Natural killer cell treated with Interleukin-12 subunit alpha and Interleukin-12 subunit beta and Interleukin-15 and Interleukin-18, amount 100 ng/mL, for 72 hours (primary cell): Measurements from ENCODE around the gene PHLDA3. TPM values are rescaled to one million over a fixed set of nuclear protein-coding genes. Genes with fewer than 3 reads are reported as not detected.

Source experiments
- ATAC-seq, 2 donors: fragments of 150-1000 bp; cut with Tn5 transposase in 1 of 2; sonication (Bioruptor Pico), chemical (Tn5 transposase) in 1 of 2; 2 replicates each; pipeline ENCODE4 v1.10.0; 2021
- DNase-seq: peaks from one replicate; pipeline ENCODE4 v3.0.0; 2022; ENCODE audit warnings: low spot score
- H3K27ac Mint-ChIP-seq, 2 donors: 1 replicate in 1 of 2; 2 replicates in 1 of 2; pipeline ENCODE4 v1.8.0; 2022; ENCODE audit warnings: mixed read lengths in 2 of 2, mild to moderate bottlenecking in 1 of 2, moderate library complexity in 1 of 2
- H3K27me3 Mint-ChIP-seq, 2 donors: 1 replicate in 1 of 2; 2 replicates in 1 of 2; pipeline ENCODE4 v1.8.0; 2022; ENCODE audit warnings: mixed read lengths in 2 of 2
- H3K36me3 Mint-ChIP-seq: one replicate; pipeline ENCODE4 v1.8.0; 2022; ENCODE audit warnings: mixed read lengths
- H3K4me1 Mint-ChIP-seq, 2 donors: 1 replicate in 1 of 2; 2 replicates in 1 of 2; pipeline ENCODE4 v1.8.0; 2022; ENCODE audit warnings: low read depth in 2 of 2, mixed read lengths in 2 of 2, mild to moderate bottlenecking in 1 of 2
- H3K4me3 Mint-ChIP-seq: one replicate; pipeline ENCODE4 v1.8.0; 2022; ENCODE audit warnings: mixed read lengths
- H3K9me3 Mint-ChIP-seq: 2 replicates; pipeline ENCODE4 v1.8.0; 2022; ENCODE audit warnings: mixed read lengths
- total RNA-seq, 2 donors: library from RNA; stranded (reverse); gene quantifications; one replicate each; pipeline ENCODE4 v1.2.3, GENCODE V29; 2022

The PHLDA3 gene
- total RNA-seq, 2 donors from 2014 or later = 2.7 to 3.3 TPM

GRCh38 chr1:201508809-201509208, 39.8 kb upstream of the PHLDA3 start:
- Mint-ChIP-seq H3K36me3 (no peaks in the 10 kb centered on the region), H3K9me3 (no peaks in the 10 kb centered on the region), H3K27ac (no peak overlapping the region), H3K27me3 (no peaks in the 10 kb centered on the region), H3K4me1 (peaks cover 18 to 21% of the 10 kb centered on the region in 2 donors), H3K4me3 (no peak overlapping the region)
- ATAC-seq (no peak), DNase-seq (no peak)

- H3K9me3 Mint-ChIP-seq = no peaks in the 10 kb centered on the region
- DNase-seq (no peak), ATAC-seq (peak; percentile 3 to 21)
- H3K27ac Mint-ChIP-seq = peak overlapping the region; percentile 66 to 79
- H3K27me3 Mint-ChIP-seq = no peaks in the 10 kb centered on the region
- peak overlapping the region; percentile 90 for H3K4me3 Mint-ChIP-seq
- no peaks in the 10 kb centered on the region for H3K36me3 Mint-ChIP-seq
- peaks cover 21 to 22% of the 10 kb centered on the region in 2 donors for H3K4me1 Mint-ChIP-seq
These were observed 38.3 kb upstream of the PHLDA3 start for GRCh38 chr1:201507360-201507675.

GRCh38 chr1:201506557-201507359, 37.8 kb upstream of the PHLDA3 start, which contains the start of gene CSRP1:
Gene CSRP1, minus strand, starts transcription at chr1:201507123. Its CDS starts 10,820 bp downstream, at chr1:201496303.
- DNase-seq (peak; percentile 86), ATAC-seq (peak; percentile 97 to 99)
- H3K27me3 Mint-ChIP-seq = no peaks in the 10 kb centered on the region
- H3K9me3 Mint-ChIP-seq = no peaks in the 10 kb centered on the region
- peak within 1 kb of the TSS; percentile 90 for H3K4me3 Mint-ChIP-seq
- H3K36me3 Mint-ChIP-seq = no peaks in the 10 kb centered on the region
- peak within 1 kb of the TSS; percentile 66 to 84 for H3K27ac Mint-ChIP-seq
- H3K4me1 Mint-ChIP-seq = peaks cover 18 to 22% of the 10 kb centered on the region in 2 donors

- DNase-seq (no peak), ATAC-seq (no peak)
- peak overlapping the region; percentile 90 for H3K4me3 Mint-ChIP-seq
- H3K27ac Mint-ChIP-seq = peak overlapping the region; percentile 66 to 84
- peaks cover 15 to 22% of the 10 kb centered on the region in 2 donors for H3K4me1 Mint-ChIP-seq
- no peaks in the 10 kb centered on the region for H3K36me3 Mint-ChIP-seq
- H3K9me3 Mint-ChIP-seq = no peaks in the 10 kb centered on the region
- H3K27me3 Mint-ChIP-seq = no peaks in the 10 kb centered on the region
These were observed 37.1 kb upstream of the PHLDA3 start for GRCh38 chr1:201506092-201506491.

GRCh38 chr1:201505503-201505890, 36.5 kb upstream of the PHLDA3 start:
- no peaks in the 10 kb centered on the region for H3K9me3 Mint-ChIP-seq
- peak overlapping the region in 1 of 2 donors; percentile 84 for H3K27ac Mint-ChIP-seq
- peak overlapping the region; percentile 90 for H3K4me3 Mint-ChIP-seq
- DNase-seq = no peak
- ATAC-seq = no peak
- H3K4me1 Mint-ChIP-seq = peaks cover 15 to 22% of the 10 kb centered on the region in 2 donors
- H3K36me3 Mint-ChIP-seq = no peaks in the 10 kb centered on the region
- H3K27me3 Mint-ChIP-seq = no peaks in the 10 kb centered on the region

GRCh38 chr1:201504799-201505502, 36.0 kb upstream of the PHLDA3 start:
- Mint-ChIP-seq H3K4me3 (peak overlapping the region; percentile 90), H3K36me3 (no peaks in the 10 kb centered on the region), H3K27ac (peak overlapping the region in 1 of 2 donors; percentile 84), H3K27me3 (no peaks in the 10 kb centered on the region), H3K9me3 (no peaks in the 10 kb centered on the region), H3K4me1 (peaks cover 15 to 22% of the 10 kb centered on the region in 2 donors)
- ATAC-seq (no peak), DNase-seq (no peak)

- Mint-ChIP-seq H3K36me3 (no peaks in the 10 kb centered on the region), H3K27ac (no peak overlapping the region), H3K4me3 (no peak overlapping the region), H3K4me1 (peaks cover 15 to 25% of the 10 kb centered on the region in 2 donors), H3K9me3 (no peaks in the 10 kb centered on the region), H3K27me3 (no peaks in the 10 kb centered on the region)
- DNase-seq (no peak), ATAC-seq (no peak)
These were observed 35.2 kb upstream of the PHLDA3 start for GRCh38 chr1:201504179-201504631.

GRCh38 chr1:201503397-201504176, 34.6 kb upstream of the PHLDA3 start:
- no peak overlapping the region for H3K27ac Mint-ChIP-seq
- no peaks in the 10 kb centered on the region for H3K36me3 Mint-ChIP-seq
- H3K4me3 Mint-ChIP-seq = no peak overlapping the region
- no peaks in the 10 kb centered on the region for H3K27me3 Mint-ChIP-seq
- H3K4me1 Mint-ChIP-seq = peaks cover 15 to 26% of the 10 kb centered on the region in 2 donors
- ATAC-seq (no peak), DNase-seq (no peak)
- H3K9me3 Mint-ChIP-seq = no peaks in the 10 kb centered on the region

GRCh38 chr1:201502511-201502857, 33.5 kb upstream of the PHLDA3 start:
- H3K27ac Mint-ChIP-seq = no peak overlapping the region
- DNase-seq (no peak), ATAC-seq (no peak)
- H3K9me3 Mint-ChIP-seq = no peaks in the 10 kb centered on the region
- no peaks in the 10 kb centered on the region for H3K27me3 Mint-ChIP-seq
- peaks cover 15 to 29% of the 10 kb centered on the region in 2 donors for H3K4me1 Mint-ChIP-seq
- H3K36me3 Mint-ChIP-seq = no peaks in the 10 kb centered on the region
- no peak overlapping the region for H3K4me3 Mint-ChIP-seq

- Mint-ChIP-seq H3K27me3 (no peaks in the 10 kb centered on the region), H3K4me1 (peaks cover 15 to 29% of the 10 kb centered on the region in 2 donors), H3K9me3 (no peaks in the 10 kb centered on the region), H3K27ac (no peak overlapping the region), H3K4me3 (no peak overlapping the region), H3K36me3 (no peaks in the 10 kb centered on the region)
- ATAC-seq (no peak), DNase-seq (no peak)
These were observed 33.0 kb upstream of the PHLDA3 start for GRCh38 chr1:201501812-201502510.

GRCh38 chr1:201501144-201501543, 32.2 kb upstream of the PHLDA3 start:
- H3K4me1 Mint-ChIP-seq = peaks cover 12 to 23% of the 10 kb centered on the region in 2 donors
- H3K27ac Mint-ChIP-seq = no peak overlapping the region
- H3K27me3 Mint-ChIP-seq = no peaks in the 10 kb centered on the region
- DNase-seq = no peak
- H3K9me3 Mint-ChIP-seq = no peaks in the 10 kb centered on the region
- no peaks in the 10 kb centered on the region for H3K36me3 Mint-ChIP-seq
- H3K4me3 Mint-ChIP-seq = no peak overlapping the region
- ATAC-seq = no peak

GRCh38 chr1:201500670-201501120, 31.7 kb upstream of the PHLDA3 start:
- ATAC-seq = no peak

More at GRCh38 chr1:201500670-201501120, 31.7 kb upstream of the PHLDA3 start:
- H3K4me3 Mint-ChIP-seq = no peak overlapping the region
- H3K9me3 Mint-ChIP-seq = no peaks in the 10 kb centered on the region
- H3K27me3 Mint-ChIP-seq = no peaks in the 10 kb centered on the region
- no peak for DNase-seq
- H3K27ac Mint-ChIP-seq = no peak overlapping the region
- peaks cover 8 to 19% of the 10 kb centered on the region in 2 donors for H3K4me1 Mint-ChIP-seq
- no peaks in the 10 kb centered on the region for H3K36me3 Mint-ChIP-seq
